GM13976 (cell line): ENCODE results near the gene VSIR.
A peak's percentile ranks its signal among the peaks of the same experiment; 100 is the strongest.

Experiments used
- DNase-seq: peaks from one replicate; pipeline ENCODE4 v3.0.0; 2012; ENCODE audit warnings: low spot score
- CTCF ChIP-seq: IDR thresholded peaks from 2 replicates; pipeline ENCODE4 v1.5.1; 2012; ENCODE audit warnings: borderline replicate concordance, mild to moderate bottlenecking; ENCODE audit not compliant: insufficient read depth; ENCODE audit errors: extremely low read depth, missing control alignments, control extremely low read depth
- in situ Hi-C: fragments of 300-500 bp; cut with MboI; formaldehyde crosslinking; loops from one replicate; pipeline ENCODE4 v1.12.0; 2022; ENCODE audit warnings: low sequenced_read_pairs, mixed read lengths, inconsistent platforms; ENCODE audit not compliant: unreplicated experiment

VSIR gene

GRCh38 chr10:71806704-71807556 lies 33.6 kb upstream of the VSIR start:
- in situ Hi-C loops, result no loop called here
- TF ChIP-seq CTCF, result no peak
- DNase-seq, result no peak

- in situ Hi-C loops, result no loop called here
- no peak for TF ChIP-seq CTCF
- DNase-seq, result no peak
Measured at GRCh38 chr10:71805776-71806703, 32.7 kb upstream of the VSIR start.

GRCh38 chr10:71804077-71804476 lies 30.8 kb upstream of the VSIR start:
- no peak for TF ChIP-seq CTCF
- in situ Hi-C loops, result no loop called here
- DNase-seq, result no peak

- no peak for TF ChIP-seq CTCF
- DNase-seq, result no peak
- in situ Hi-C loops, result no loop called here
Measured at GRCh38 chr10:71802715-71803488, 29.6 kb upstream of the VSIR start.

- TF ChIP-seq CTCF, result no peak
- in situ Hi-C loops, result no loop called here
- DNase-seq, result no peak
Measured at GRCh38 chr10:71802235-71802634, 28.9 kb upstream of the VSIR start.

- in situ Hi-C loops, result no loop called here
- TF ChIP-seq CTCF, result no peak
- DNase-seq, result peak; percentile 81
Measured at GRCh38 chr10:71801361-71801760, 28.0 kb upstream of the VSIR start.
